GM10248 (cell line): ENCODE results near the gene ZBTB43.

ENCODE experiments used
- CTCF ChIA-PET: fragments of 300-600 bp; sonication (Branson Sonifier 250); formaldehyde crosslinking; extraction: SDS; loops from one replicate; lab custom pipeline; 2021; ENCODE audit warnings: antibody characterized with exemption; lab: Yijun Ruan, JAX
- POLR2A ChIA-PET: fragments of 350-650 bp; sonication (Branson Sonifier 250); formaldehyde crosslinking; extraction: SDS; loops from one replicate; lab custom pipeline; 2020; ENCODE audit warnings: antibody characterized with exemption; lab: Yijun Ruan, JAX
- DNase-seq: peaks from one replicate; pipeline ENCODE4 v3.0.0; 2012; ENCODE audit errors: extremely low spot score
- TF ChIP-seq, protein P1 (sequence below): IDR thresholded peaks from 2 replicates; pipeline ENCODE4 v1.5.1; 2012; ENCODE audit warnings: mild to moderate bottlenecking, low read depth; ENCODE audit errors: extremely low read depth, missing control alignments, control extremely low read depth

ZBTB43 gene, protein sequence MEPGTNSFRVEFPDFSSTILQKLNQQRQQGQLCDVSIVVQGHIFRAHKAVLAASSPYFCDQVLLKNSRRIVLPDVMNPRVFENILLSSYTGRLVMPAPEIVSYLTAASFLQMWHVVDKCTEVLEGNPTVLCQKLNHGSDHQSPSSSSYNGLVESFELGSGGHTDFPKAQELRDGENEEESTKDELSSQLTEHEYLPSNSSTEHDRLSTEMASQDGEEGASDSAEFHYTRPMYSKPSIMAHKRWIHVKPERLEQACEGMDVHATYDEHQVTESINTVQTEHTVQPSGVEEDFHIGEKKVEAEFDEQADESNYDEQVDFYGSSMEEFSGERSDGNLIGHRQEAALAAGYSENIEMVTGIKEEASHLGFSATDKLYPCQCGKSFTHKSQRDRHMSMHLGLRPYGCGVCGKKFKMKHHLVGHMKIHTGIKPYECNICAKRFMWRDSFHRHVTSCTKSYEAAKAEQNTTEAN

DNA sequence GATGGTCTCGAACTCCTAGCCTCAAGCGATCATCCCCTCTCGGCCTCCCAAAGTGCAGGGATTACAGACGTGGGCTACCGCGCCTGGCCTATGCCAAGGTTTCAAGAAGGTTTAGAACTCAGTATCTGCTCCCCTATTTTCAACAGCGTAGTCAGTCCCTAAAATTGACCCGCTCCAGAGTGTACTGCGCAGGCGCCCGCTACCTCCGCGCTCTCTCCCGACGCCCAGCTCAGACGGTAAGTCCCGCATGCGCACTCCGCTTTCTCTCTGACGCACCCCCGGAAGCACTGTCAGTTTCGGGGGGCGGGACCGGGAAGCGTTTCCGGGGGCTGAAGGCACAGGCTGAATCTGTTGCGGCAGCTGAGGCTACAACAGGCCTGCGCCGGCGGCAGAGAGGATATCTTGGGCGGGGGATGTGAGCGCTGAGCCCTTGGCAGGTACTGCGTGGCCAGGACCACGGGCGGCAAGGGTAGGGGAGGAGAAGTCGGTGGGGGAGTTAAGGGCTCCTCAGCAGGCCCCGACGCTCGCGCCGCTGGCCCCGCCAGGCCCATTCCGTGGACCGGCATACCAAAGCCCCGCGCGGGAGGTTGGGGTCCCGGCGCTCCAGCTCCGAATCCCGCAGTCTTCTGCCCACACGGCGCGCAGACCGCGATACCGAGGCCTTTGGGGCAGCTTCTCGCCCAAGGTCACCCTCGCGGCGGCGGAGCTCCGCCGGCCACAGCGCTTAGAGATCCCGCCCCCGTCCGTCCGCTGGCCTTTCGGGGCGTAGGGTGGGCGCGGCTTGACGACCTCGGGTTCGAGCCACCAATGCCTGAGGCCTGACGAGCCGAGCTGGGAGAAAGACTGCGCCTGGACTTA, at the start of gene ZBTB43:
Gene ZBTB43 (plus strand): TSS at position 345 of the 858 bp plus-strand sequence. CDS start 27,470 bp downstream, outside the sequence.
- POLR2A ChIA-PET: no interaction called here
- peak; percentile 99 for DNase-seq
- CTCF ChIA-PET: interaction anchor here (1.0 to 2.0 kb wide), 8 partner anchors 14 to 99 kb away, joined by 3 to 7 read pairs (median 4); no protein-coding TSS in a partner anchor
- TF ChIP-seq, protein P1, sequence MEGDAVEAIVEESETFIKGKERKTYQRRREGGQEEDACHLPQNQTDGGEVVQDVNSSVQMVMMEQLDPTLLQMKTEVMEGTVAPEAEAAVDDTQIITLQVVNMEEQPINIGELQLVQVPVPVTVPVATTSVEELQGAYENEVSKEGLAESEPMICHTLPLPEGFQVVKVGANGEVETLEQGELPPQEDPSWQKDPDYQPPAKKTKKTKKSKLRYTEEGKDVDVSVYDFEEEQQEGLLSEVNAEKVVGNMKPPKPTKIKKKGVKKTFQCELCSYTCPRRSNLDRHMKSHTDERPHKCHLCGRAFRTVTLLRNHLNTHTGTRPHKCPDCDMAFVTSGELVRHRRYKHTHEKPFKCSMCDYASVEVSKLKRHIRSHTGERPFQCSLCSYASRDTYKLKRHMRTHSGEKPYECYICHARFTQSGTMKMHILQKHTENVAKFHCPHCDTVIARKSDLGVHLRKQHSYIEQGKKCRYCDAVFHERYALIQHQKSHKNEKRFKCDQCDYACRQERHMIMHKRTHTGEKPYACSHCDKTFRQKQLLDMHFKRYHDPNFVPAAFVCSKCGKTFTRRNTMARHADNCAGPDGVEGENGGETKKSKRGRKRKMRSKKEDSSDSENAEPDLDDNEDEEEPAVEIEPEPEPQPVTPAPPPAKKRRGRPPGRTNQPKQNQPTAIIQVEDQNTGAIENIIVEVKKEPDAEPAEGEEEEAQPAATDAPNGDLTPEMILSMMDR: no peak

DNA sequence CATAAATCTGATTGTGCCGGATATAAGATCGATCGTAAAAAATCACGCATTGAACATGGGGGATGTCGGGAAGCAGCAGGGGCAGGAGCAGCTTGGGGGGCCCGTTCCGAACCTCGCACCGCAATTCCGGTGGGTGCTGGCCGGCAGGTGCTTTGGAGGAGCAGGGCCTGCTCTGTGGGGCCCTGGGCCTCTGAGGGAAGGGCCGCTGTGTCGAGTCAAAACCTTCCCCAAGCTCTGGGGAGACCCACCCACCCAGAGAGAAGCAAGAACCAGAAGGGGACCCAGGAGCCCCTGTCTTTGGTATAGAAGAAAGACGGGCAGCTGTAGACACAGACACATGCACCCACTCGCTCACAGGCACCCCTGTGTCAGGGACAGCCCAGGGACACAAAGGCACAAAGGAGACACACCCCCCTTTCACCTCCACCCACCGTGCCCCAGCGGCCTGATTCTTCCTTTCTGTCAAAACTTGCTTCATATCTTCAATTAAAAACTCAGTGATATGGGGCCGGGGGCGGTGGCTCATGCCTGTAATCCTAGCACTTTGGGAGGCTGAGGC, 49.4 kb upstream of the ZBTB43 start:
- TF ChIP-seq, protein P1: no peak
- ChIA-PET POLR2A (no interaction called here), CTCF (no interaction called here)
- DNase-seq: no peak

DNA sequence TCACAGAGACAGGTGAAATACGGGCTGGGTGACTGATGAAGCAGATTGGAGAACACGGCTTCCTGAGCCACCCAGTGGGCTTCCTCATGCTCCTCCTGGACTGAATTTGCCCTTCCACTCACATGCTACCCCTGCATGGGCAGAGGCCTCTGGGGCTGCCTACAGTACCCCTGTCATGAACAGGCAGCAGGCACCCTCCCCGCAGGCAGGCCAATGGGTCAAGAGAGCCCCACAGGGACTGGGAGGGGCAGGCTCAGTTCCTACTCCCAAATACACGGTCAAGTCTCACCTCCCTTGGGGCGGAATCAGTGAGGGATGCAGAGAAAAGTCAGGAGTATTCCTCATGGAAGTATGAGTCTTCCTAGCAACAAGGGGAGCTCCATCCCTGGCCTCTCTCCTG, 48.6 kb upstream of the ZBTB43 start:
- CTCF ChIA-PET: no interaction called here

DNA sequence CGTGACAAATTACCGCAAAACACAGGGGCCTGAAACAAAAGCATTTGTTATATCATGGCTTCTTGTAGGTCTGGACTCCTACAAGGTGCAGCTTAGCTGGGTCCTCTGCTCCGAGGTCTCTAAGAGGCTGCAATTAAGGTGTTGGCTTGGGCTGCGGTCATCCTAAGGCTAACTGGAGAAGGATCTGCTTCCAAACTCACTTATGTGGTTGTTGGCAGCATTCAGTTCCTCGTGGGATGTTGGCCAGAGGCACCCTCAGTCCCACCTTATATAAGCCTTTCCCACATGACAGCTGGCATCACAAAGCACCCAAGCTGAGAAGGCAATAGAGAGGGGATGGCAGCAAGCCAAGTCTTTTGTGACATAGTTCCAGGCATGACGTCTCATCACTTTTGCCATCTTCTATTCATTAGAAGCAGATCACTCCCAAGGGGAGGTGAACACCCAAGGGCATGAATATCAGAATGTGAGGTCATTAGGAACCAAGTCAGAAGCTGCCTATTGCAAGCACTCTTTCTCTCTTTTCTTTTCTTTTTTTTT, 47.9 kb upstream of the ZBTB43 start:
- CTCF ChIA-PET: interaction anchor here (1.0 kb wide), 1 partner anchor 52 kb away, joined by 3 read pairs; no protein-coding TSS in a partner anchor
- DNase-seq: no peak
- POLR2A ChIA-PET: no interaction called here
- TF ChIP-seq, protein P1: no peak

More for the DNA sequence above, 48.6 kb upstream of the ZBTB43 start:
- TF ChIP-seq, protein P1: no peak
- POLR2A ChIA-PET: no interaction called here
- no peak for DNase-seq

DNA sequence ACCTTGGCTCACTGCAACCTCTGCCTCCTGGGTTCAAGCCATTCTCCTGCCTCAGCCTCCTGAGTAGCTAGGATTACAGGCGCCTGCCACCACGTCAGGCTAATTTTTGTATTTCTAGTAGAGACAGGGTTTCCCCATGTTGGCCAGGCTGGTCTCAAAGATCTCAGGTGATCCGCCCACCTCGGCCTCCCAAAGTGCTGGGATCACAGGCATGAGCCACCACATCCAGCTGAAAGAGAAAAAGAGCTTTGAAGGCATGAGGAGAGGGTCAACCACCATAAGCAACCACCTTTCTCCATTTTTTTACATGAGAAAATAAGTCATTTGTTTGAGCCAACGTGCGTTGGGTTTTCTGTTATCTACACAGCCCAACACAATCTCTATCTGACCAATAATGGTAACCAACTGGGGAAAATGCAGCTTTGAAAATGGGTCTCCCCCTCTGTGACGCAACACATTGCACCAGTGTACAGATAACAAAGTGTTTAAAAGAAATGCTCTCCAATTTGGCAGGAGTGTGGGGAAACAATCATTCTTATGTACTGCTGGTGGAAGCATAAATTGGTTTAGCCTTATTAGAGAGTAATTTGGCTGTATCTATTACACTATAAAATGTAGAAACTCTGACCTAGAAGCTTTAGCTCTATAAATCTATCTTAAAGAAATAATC, 45.8 kb upstream of the ZBTB43 start:
- CTCF ChIA-PET: no interaction called here
- DNase-seq: no peak
- TF ChIP-seq, protein P1: no peak
- POLR2A ChIA-PET: no interaction called here
